H1 (cell line): Measurements from ENCODE around the gene FAM167B. TPM values are rescaled to one million over a fixed set of nuclear protein-coding genes. Genes with fewer than 3 reads are reported as not detected.
A peak's percentile ranks its signal among the peaks of the same experiment; 100 is the strongest.

Experiments used
- CTCF ChIA-PET: fragments of 300-600 bp; sonication (Branson Sonifier 250); formaldehyde crosslinking; loops from one replicate; lab custom pipeline; 2021; ENCODE audit not compliant: partially characterized antibody; lab: Charles Lee
- POLR2A ChIA-PET: fragments of 300-600 bp; sonication (Branson Sonifier 250); formaldehyde crosslinking; loops from one replicate; lab custom pipeline; 2021; ENCODE audit warnings: inconsistent platforms; ENCODE audit not compliant: partially characterized antibody; lab: Charles Lee
- DNase-seq, 2 experiments: peaks; one replicate each; pipeline versions ENCODE4 v3.0.0 to v3.0.0-alpha.2; 2010 to 2022; ENCODE audit warnings: low spot score in 2 of 2, low read depth in 1 of 2, mixed read lengths in 1 of 2
- FAIRE-seq: peaks from 2 replicates; lab custom pipeline; 2011; peaks lifted over from hg19 to GRCh38; lab: Jason Lieb, UNC
- H2AFZ ChIP-seq: 2 replicates; pipeline ENCODE4 v1.8.1; 2012; ENCODE audit warnings: low read length, inconsistent platforms
- H2AK5ac ChIP-seq: 2 replicates; pipeline ENCODE4 v1.6.1; 2013; ENCODE audit warnings: low read depth, low read length
- H2BK120ac ChIP-seq: replicated peaks from 2 replicates; pipeline ENCODE3; 2013; ENCODE audit warnings: low read depth, low read length, inconsistent platforms
- H2BK12ac ChIP-seq: 2 replicates; pipeline ENCODE4 v1.6.1; 2013; ENCODE audit warnings: low read depth, low read length
- H2BK15ac ChIP-seq: 2 replicates; pipeline ENCODE4 v1.6.1; 2013; ENCODE audit warnings: low read length
- H2BK20ac ChIP-seq: 2 replicates; pipeline ENCODE4 v1.6.1; 2013; ENCODE audit warnings: low read length
- H2BK5ac ChIP-seq: 2 replicates; pipeline ENCODE4 v1.6.1; 2013; ENCODE audit warnings: low read depth, low read length
- H3K14ac ChIP-seq: 2 replicates; pipeline ENCODE4 v1.6.1; 2013; ENCODE audit warnings: inconsistent platforms; ENCODE audit not compliant: insufficient read length
- H3K18ac ChIP-seq: 2 replicates; pipeline ENCODE4 v1.6.1; 2013; ENCODE audit warnings: low read length; ENCODE audit errors: extremely low read depth
- H3K23ac ChIP-seq: 2 replicates; pipeline ENCODE4 v1.6.1; 2013; ENCODE audit warnings: inconsistent platforms; ENCODE audit not compliant: insufficient read length
- H3K23me2 ChIP-seq: 2 replicates; pipeline ENCODE4 v1.6.1; 2013; ENCODE audit warnings: low read depth, low read length
- H3K27ac ChIP-seq: 2 replicates; pipeline ENCODE4 v1.6.1; 2011; ENCODE audit warnings: low read depth, low read length, inconsistent platforms
- H3K27me3 ChIP-seq, 4 experiments: replicated peaks in 1 of 4; 1 replicate in 1 of 4; 2 replicates in 3 of 4; pipeline versions ENCODE4 v1.6.1 to v1.8.1; 2011 to 2013; ENCODE audit warnings: low read length in 3 of 4, mild to moderate bottlenecking in 3 of 4, inconsistent platforms in 2 of 4, mixed read lengths in 2 of 4, moderate library complexity in 1 of 4; ENCODE audit not compliant: control insufficient read depth in 3 of 4, insufficient read depth in 3 of 4; ENCODE audit errors: extremely low read depth in 1 of 4
- H3K36me3 ChIP-seq, 4 experiments: 2 replicates each; pipeline versions ENCODE4 v1.6.1 to v1.8.1; 2011 to 2013; ENCODE audit warnings: mild to moderate bottlenecking in 4 of 4, low read length in 3 of 4, moderate library complexity in 2 of 4, control low read depth in 1 of 4, inconsistent platforms in 1 of 4; ENCODE audit not compliant: insufficient read depth in 4 of 4, control insufficient read depth in 2 of 4
- H3K4ac ChIP-seq: replicated peaks from 2 replicates; pipeline ENCODE3; 2013; ENCODE audit warnings: low read length, low read depth, mixed read lengths, inconsistent platforms; ENCODE audit not compliant: insufficient read length
- H3K4me1 ChIP-seq, 4 experiments: replicated peaks in 1 of 4; 1 replicate in 1 of 4; 2 replicates in 3 of 4; pipeline versions ENCODE4 v1.6.1 to v1.8.1; 2011 to 2013; ENCODE audit warnings: low read length in 3 of 4, inconsistent platforms in 2 of 4, mixed read lengths in 1 of 4; ENCODE audit not compliant: insufficient read depth in 4 of 4, control insufficient read depth in 3 of 4
- H3K4me2 ChIP-seq, 2 experiments: 2 replicates each; pipeline versions ENCODE4 v1.6.1 to v1.8.1; 2011 to 2013; ENCODE audit warnings: low read depth in 2 of 2, low read length in 2 of 2, control low read depth in 1 of 2, inconsistent platforms in 1 of 2, mild to moderate bottlenecking in 1 of 2; ENCODE audit not compliant: insufficient read depth in 1 of 2
- H3K4me3 ChIP-seq, 4 experiments: fragments of 200-600, 300-600 bp in 1 of 4; sonication (generic), shearing (Covaris generic), sonication (Bioruptor Twin) in 1 of 4; 2 replicates each; pipeline versions ENCODE4 v1.5.1 to v1.8.1; 2011 to 2016; ENCODE audit warnings: low read length in 4 of 4, low read depth in 3 of 4, control low read depth in 2 of 4, inconsistent platforms in 2 of 4, mild to moderate bottlenecking in 2 of 4, mixed read lengths in 1 of 4, moderate library complexity in 1 of 4; ENCODE audit not compliant: insufficient read depth in 2 of 4; ENCODE audit errors: extremely low read depth in 1 of 4
- H3K56ac ChIP-seq: replicated peaks from 2 replicates; pipeline ENCODE3; 2013; ENCODE audit warnings: low read depth, mild to moderate bottlenecking, mixed read lengths, low read length, inconsistent platforms; ENCODE audit not compliant: insufficient read length
- H3K79me1 ChIP-seq: 2 replicates; pipeline ENCODE4 v1.6.1; 2013; ENCODE audit warnings: low read depth, low read length, control low read depth
- H3K79me2 ChIP-seq, 2 experiments: 2 replicates each; pipeline versions ENCODE4 v1.6.1 to v1.8.1; 2012 to 2013; ENCODE audit warnings: low read length in 2 of 2, mild to moderate bottlenecking in 2 of 2, inconsistent platforms in 1 of 2; ENCODE audit not compliant: insufficient read depth in 2 of 2, control insufficient read depth in 1 of 2
- H3K9ac ChIP-seq, 4 experiments: replicated peaks in 1 of 4; 1 replicate in 1 of 4; 2 replicates in 3 of 4; pipeline versions ENCODE4 v1.6.1 to v1.8.1; 2011 to 2013; ENCODE audit warnings: low read depth in 3 of 4, low read length in 3 of 4, control low read depth in 2 of 4, mild to moderate bottlenecking in 2 of 4, moderate library complexity in 2 of 4, inconsistent platforms in 1 of 4; ENCODE audit errors: extremely low read depth in 1 of 4
- H3K9me3 ChIP-seq, 2 experiments: 2 replicates each; pipeline versions ENCODE4 v1.6.1 to v1.8.1; 2012 to 2013; ENCODE audit warnings: mild to moderate bottlenecking in 2 of 2, moderate library complexity in 2 of 2, control low read depth in 1 of 2, inconsistent platforms in 1 of 2, low read depth in 1 of 2, low read length in 1 of 2, mixed read lengths in 1 of 2; ENCODE audit not compliant: insufficient read depth in 2 of 2
- H4K20me1 ChIP-seq, 2 experiments: replicated peaks in 1 of 2; 2 replicates each; pipeline versions ENCODE3 to v1.8.1; 2011 to 2013; ENCODE audit warnings: inconsistent platforms in 2 of 2, low read length in 2 of 2, mild to moderate bottlenecking in 1 of 2; ENCODE audit not compliant: insufficient read depth in 2 of 2, control insufficient read depth in 1 of 2
- H4K5ac ChIP-seq: 2 replicates; pipeline ENCODE4 v1.6.1; 2013; ENCODE audit warnings: low read length, low read depth, mixed read lengths, inconsistent platforms; ENCODE audit not compliant: insufficient read length
- H4K8ac ChIP-seq: 2 replicates; pipeline ENCODE4 v1.8.0; 2013; ENCODE audit warnings: mild to moderate bottlenecking, moderate library complexity, low read length, inconsistent platforms; ENCODE audit not compliant: insufficient read depth; ENCODE audit errors: extremely low read depth
- H4K91ac ChIP-seq: replicated peaks from 2 replicates; pipeline ENCODE3; 2013; ENCODE audit warnings: low read length, mixed read lengths, inconsistent platforms; ENCODE audit not compliant: insufficient read length
- CBX5 ChIP-seq: fragments of 300-800, 300-1000 bp; sonication (generic); IDR thresholded peaks from 2 replicates; pipeline ENCODE4 v1.7.1; 2016; ENCODE audit warnings: antibody characterized with exemption, low read length, low read depth
- MAFK ChIP-seq: IDR thresholded peaks from 2 replicates; pipeline ENCODE4 v1.6.1; 2012; ENCODE audit warnings: low read depth, mild to moderate bottlenecking, improper control_type of control experiment, low read length
- RNF2 ChIP-seq: fragments of 200-900, 300-1000 bp; sonication (generic); IDR thresholded peaks from 2 replicates; pipeline ENCODE4 v1.7.1; 2016; ENCODE audit warnings: borderline replicate concordance, low read depth, mild to moderate bottlenecking, antibody characterized with exemption, low read length; ENCODE audit not compliant: poor library complexity, severe bottlenecking; ENCODE audit errors: missing control alignments
- WGBS, 2 experiments: shearing (Covaris generic) in 1 of 2; methylation state at CpG; one replicate each; pipeline versions ENCODE4 v1.1.6 to v1.1.7; 2013 to 2015; ENCODE audit warnings: low lambda C conversion rate in 2 of 2, mixed read lengths in 2 of 2, inconsistent platforms in 1 of 2, low coverage in 1 of 2, missing lambda C conversion rate in 1 of 2; ENCODE audit not compliant: insufficient replicate concordance in 2 of 2, insufficient coverage in 1 of 2, insufficient read length in 1 of 2; ENCODE audit errors: extremely low coverage in 1 of 2, missing lambda C conversion rate in 1 of 2; 5-methylcytosine and 5-hydroxymethylcytosine counted together
- polyA plus RNA-seq, 7 experiments: library from polyadenylated mRNA; depleted of rRNA in 3 of 7; stranded (reverse) in 5 of 7; unstranded in 2 of 7; fragments of >200 nt in 5 of 7; fragments of 200-250 nt in 2 of 7; gene quantifications; 1 replicate in 5 of 7; 2 replicates in 1 of 7; 4 replicates in 1 of 7; pipeline versions ENCODE4 v1.2.1 to v1.2.3, GENCODE V29; 2011 to 2013; ENCODE audit warnings: missing spikeins in 2 of 7, mixed read lengths in 2 of 7
- total RNA-seq: library from RNA; stranded (reverse); fragmentation: NEBNext Ultra II Directional; extraction: Animal tissue kit (Norgen Biotek cat#: 25700); gene quantifications from 2 replicates; pipeline ENCODE4 v1.2.1, GENCODE V29; 2021

FAM167B gene
- total and polyA plus RNA-seq, 2 of the 8 experiments (the other 6 are each of a cell fraction or from before 2014, with no cell fraction given) = 2.8 to 3.9 TPM

GRCh38 chr1:32247452-32247851 lies 430 bp downstream of the FAM167B start:
- H4K8ac ChIP-seq = no peak overlapping the region
- CTCF ChIA-PET = interaction anchor here (0.9 to 6.1 kb wide), 18 partner anchors 11 to 105 kb away, joined by 3 to 66 read pairs (median 6); partner anchors contain the start of genes CCDC28B and HDAC1
- H3K56ac ChIP-seq = no peak overlapping the region
- no peaks in the 10 kb centered on the region; a peak in 1 of 7 replicates for H3K27me3 ChIP-seq
- no peak overlapping the region for H3K14ac ChIP-seq
- no peak overlapping the region for H3K4me3 ChIP-seq
- no peaks in the 10 kb centered on the region for H3K36me3 ChIP-seq
- H3K9me3 ChIP-seq = no peaks in the 10 kb centered on the region
- no peak overlapping the region; the same call in 1 of the 2 replicates for H3K18ac ChIP-seq
- H3K4ac ChIP-seq = no peak overlapping the region
- no peak overlapping the region; the same call in 1 of the 2 replicates for H2BK15ac ChIP-seq
- H3K79me2 ChIP-seq = no peaks in the 10 kb centered on the region
- no peak overlapping the region for H4K5ac ChIP-seq
- no peak overlapping the region; a peak in 1 of 7 replicates for H3K9ac ChIP-seq
- DNase-seq = no peak
- FAIRE-seq = no peak
- no peak overlapping the region for H2BK120ac ChIP-seq
- H2AK5ac ChIP-seq = no peak overlapping the region
- 86% methylated on average over 11 of the region's 12 CpGs; no CpG with 5 or more reads in 1 of the 2 experiments for WGBS, 2 experiments
- POLR2A ChIA-PET = interaction anchor here (1.5 to 6.6 kb wide), 4 partner anchors 27 to 104 kb away, joined by 3 to 50 read pairs (median 17); partner anchors contain the start of gene MARCKSL1
- H4K91ac ChIP-seq = no peak overlapping the region
- H3K4me1 ChIP-seq = peaks cover 7 to 13% (median 10%) of the 10 kb centered on the region in 4 experiments
- H3K23ac ChIP-seq = no peak overlapping the region
- no peak overlapping the region for H3K27ac ChIP-seq
- peaks cover 4% of the 10 kb centered on the region; the same call in 1 of the 2 replicates for H3K23me2 ChIP-seq
- no peak overlapping the region for H2AFZ ChIP-seq
- H3K4me2 ChIP-seq = no peak overlapping the region
- TF ChIP-seq CBX5 (no peak), MAFK (no peak), RNF2 (no peak)
- H4K20me1 ChIP-seq = no peaks in the 10 kb centered on the region
- no peak overlapping the region for H2BK20ac ChIP-seq
- H3K79me1 ChIP-seq = no peaks in the 10 kb centered on the region
- peak overlapping the region; percentile 52; the same call in 1 of the 2 replicates for H2BK5ac ChIP-seq
- H2BK12ac ChIP-seq = peak overlapping the region; percentile 68; the same call in 1 of the 2 replicates
